MM.1S (cell line): Measurements from ENCODE around the gene APEH.

Experiments
- CTCF ChIP-seq: fragments of 300-600 bp; sonication (generic); IDR thresholded peaks from 2 replicates; pipeline ENCODE4 v1.5.1; 2016; ENCODE audit warnings: antibody characterized with exemption, low read length, mixed read lengths
- EZH2 ChIP-seq: fragments of 300-600 bp; sonication (generic); optimal IDR thresholded peaks from 2 replicates; pipeline ENCODE3; 2017; ENCODE audit warnings: low read depth, mild to moderate bottlenecking, antibody characterized with exemption, low read length, mixed read lengths
- EZH2phosphoT487 ChIP-seq: fragments of 300-600 bp; sonication (generic); IDR thresholded peaks from 2 replicates; pipeline ENCODE4 v1.6.1; 2018; ENCODE audit warnings: antibody characterized with exemption, low read length

- no peak for TF ChIP-seq CTCF
- no peak for TF ChIP-seq EZH2
- no peak for TF ChIP-seq EZH2phosphoT487
Measured at GRCh38 chr3:49626101-49626581, 48.0 kb upstream of the APEH start.
